ENCODE results near the gene HOXA6.

HOXA6 gene

DNA sequence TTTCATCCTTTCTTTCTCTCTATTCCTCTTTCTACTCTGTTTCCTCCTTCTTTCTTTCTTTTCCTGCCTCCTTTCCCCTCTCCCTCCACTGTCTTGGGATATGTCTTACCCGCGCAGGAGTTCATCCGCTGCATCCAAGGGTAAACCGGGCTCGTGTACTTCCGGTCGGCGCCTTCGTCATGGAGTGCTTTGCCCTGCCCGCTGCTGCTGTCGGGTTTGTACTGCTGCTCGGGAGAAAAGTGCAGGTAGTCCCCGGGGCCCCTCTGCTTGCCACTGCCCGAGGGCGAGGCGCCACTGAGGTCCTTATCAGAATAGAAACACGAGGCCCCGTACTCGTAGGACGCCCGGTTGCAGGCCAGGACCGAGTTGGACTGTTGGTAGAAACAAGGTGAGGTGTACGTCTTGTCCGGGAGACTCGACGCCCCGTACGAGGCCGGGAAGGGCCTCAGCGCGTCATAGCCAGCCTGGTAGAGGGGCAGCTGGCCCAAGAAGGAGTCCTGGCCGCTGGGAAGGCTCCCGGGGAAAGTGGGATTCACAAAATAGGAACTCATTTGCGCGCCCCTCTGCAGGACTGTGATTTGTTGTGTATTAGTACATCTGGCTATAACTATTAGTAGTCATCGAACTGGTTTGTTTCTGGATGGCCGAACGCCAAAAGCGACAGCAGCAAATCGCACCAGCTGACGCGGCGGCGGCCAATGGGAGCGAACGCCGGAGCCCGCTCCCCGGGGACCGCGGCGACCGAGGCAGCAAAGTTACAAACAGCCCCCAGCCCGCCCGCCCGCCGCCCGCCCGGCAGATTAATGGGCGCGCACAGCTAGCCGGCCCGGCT, at the start of gene HOXA6:
HOXA6 (minus strand) TSS at position 576 of the 832 bp plus-strand sequence; CDS start at position 551, 25 bp downstream.
- no peak for DNase-seq

- DNase-seq, result peak; percentile 78 to 88
Measured at GRCh38 chr7:27196287-27196767, 48.8 kb upstream of the HOXA6 start.

DNA sequence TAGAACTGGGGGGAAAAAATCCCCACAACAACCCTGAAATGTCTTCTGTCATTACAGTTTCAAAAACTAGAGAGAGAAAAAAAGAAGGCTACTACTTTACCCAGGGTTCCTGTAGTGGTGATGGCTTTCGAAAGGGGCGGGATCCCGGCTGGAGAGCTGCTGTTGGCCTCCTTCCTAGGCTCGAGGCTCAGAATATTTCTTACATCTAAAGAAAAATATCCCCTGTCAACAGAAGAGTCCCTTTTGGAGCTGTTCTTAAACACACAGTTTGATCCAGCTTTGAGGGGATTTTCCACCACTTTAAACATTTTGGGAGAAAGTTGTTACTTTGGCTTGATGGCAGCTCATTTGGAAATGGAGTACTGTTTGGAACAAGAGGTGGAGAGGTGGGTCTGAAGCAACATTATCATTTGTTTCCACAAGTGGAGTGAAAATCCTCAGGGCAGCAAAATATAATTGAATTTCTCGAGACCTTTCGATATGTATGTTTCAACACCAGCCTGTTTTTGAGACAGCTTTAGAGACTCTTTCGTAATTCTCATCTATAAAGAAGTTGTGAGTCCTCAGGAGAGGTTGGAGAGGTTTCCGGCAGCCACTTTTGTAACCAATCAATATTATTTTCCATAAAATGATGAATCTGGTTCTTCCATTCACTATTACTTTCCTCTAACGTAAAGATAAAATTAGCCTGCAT, 47.3 kb upstream of the HOXA6 start:
- DNase-seq, result no peak

DNA sequence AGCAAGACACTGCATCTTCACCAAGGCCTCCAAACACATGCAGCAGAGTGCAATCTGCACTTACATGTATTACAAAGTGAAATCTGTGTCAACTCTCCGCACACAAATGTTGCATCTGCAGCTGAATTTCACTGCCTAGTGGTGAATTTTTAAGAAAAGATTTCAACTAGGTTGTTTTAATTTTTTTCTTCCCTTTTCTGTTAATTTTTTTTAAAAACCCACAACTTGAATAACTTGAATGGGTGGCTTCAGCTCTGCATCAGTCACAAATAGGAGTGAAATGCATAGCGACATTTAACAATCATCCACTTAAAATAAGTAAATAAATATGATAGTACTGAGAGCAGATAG, 46.4 kb upstream of the HOXA6 start:
- DNase-seq, result no peak

- DNase-seq, result no peak
Measured at GRCh38 chr7:27193335-27194001, 45.9 kb upstream of the HOXA6 start.

DNA sequence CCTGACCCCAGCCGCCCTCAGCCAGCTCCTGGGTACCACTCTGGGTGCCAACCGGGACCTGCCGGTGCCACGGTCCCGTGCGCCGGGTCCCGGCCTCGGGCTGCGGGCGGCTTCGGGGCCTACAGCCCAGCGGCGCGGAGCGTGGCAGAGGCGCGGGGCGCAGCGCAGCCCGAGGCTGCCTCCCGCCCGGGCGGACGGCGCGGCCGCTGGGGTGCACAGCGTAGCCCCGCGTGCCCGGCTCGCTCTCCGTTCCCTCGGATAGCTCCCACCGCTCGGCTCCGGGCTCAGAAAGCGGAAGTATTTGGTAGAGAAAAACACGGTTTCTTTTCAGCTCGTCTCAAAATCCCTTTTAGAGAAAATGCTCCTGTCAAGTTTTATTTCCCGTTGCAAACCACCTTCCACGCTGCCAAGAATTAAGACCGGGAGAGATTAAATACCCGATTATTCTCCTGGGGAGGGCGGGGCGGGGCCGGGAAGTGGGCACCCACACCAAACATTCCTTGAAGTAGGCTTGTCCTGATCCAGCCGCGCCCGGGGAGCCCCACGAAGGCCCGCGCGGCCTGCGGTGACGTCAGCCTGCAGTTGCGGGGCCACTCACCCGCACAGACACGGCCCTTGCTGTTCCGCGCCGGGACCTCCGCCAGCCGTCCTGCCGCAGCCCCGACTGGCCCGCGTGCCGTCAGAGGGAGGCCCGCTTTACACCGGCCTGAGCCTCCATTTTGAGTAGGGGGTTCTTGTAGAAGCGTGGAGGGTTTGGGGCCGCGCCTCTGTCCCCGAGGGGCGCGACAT, 45.2 kb upstream of the HOXA6 start:
- DNase-seq, result no peak

- DNase-seq, result no peak
Measured at GRCh38 chr7:27191833-27192545, 44.4 kb upstream of the HOXA6 start.

DNA sequence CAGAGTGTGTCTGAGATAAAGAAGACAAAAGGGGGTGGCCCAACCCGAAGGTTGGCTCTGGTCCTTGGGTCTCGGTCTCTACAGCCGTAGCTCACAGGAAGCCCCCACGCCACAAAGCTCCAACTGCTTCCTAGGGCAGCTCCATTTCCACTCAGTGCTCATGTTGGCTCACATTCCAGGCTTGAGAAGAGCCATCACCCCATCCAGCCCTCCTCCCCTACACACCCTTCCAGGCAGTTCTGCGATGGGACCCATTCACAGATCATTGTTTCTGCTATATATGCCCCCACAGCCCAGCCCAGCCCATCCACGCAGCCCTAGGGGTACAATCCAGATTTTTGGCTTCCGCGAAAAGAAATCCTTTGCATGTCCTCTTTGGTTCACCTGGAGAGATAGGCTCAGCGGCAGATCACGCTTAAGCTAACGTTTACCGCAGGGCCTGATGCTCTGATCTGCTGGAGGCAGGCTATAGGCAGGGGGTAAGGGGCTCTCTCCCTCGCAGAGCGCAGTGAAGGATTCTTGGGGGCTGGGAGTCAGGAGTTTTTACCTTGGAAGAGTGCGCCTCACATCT, 43.7 kb upstream of the HOXA6 start:
- no peak for DNase-seq

DNA sequence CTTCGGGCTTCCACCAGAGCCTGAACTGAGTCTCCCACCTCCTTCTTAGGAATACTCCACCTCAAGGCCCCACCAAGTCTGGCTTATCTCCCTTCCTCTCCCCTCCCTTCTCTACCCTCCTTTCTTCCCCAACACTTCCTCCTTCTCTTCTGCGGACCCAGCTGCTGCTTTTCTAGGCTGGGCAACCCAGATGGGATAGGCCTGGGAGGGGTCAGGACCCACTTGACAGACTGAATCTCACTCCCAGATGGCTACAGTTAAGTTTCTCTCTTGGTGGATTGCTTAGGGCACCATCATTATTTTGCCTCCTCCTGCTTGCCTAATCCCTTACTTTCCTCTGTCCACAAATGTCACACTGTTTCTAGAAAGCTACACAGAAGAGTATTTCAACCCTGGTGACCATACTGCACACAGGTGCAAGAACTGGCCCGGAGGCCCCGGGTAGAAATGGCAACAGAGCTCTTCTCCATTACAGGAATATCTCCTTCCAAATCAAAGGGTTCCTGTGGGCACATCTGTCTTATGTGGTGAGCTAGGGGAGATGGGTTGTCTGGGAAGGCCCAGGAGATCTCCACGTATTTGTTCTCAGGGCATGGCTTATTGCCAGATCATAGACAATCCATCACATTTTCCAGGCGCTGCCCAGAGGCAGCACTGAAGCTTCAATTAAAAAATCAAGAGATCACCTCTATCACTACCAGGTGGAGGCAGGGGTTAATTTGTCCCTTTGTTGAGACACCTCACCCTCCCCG, 42.6 kb upstream of the HOXA6 start:
- no peak for DNase-seq

DNA sequence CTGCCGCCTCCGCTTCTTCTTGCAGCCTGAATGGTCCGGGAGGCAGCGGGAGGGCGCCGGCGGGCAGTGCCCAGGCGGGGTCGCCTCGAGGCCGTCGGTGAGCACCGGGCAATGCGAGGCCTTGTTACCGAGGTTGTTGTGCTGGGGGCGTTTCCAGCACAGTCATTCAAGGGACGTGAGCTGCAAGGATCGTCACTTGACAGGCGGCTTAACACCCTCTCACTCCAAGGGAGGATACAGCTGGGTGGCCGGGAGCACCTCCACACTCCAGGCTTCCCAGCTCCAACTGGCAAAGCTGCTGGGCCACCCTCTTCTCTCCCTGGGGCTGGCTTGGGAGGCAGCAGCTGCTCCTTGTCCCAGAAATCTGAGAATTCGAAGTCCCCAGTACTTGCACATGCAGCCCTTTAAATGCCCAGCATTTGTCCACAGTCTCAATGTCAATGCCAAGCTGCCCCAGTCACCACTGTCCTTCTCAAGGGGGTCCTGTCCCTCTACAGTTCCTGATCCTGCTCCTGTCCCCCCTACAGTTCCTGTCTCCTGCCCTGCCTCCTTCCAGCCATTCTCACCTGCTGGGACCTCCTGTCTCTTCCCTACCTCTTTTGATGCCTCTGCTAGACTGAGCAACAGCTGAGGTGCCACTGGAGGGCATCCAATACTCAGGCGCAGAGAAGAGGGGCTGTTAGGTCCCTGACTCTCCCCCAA, 41.9 kb upstream of the HOXA6 start:
- no peak for DNase-seq

GRCh38 chr7:27188386-27189294, 41.1 kb upstream of the HOXA6 start:
- DNase-seq, result no peak

- DNase-seq, result no peak
Measured at GRCh38 chr7:27187475-27188385, 40.2 kb upstream of the HOXA6 start.

GRCh38 chr7:27186668-27187474, 39.3 kb upstream of the HOXA6 start:
- DNase-seq, result no peak

- DNase-seq, result no peak
Measured at GRCh38 chr7:27185854-27186667, 38.5 kb upstream of the HOXA6 start.

- no peak for DNase-seq
Measured at GRCh38 chr7:27185013-27185853, 37.7 kb upstream of the HOXA6 start, which contains the start of gene HOXA11. Gene HOXA11, minus strand, starts transcription at chr7:27185232. Its CDS starts 88 bp downstream, at chr7:27185144.
